Sigmoid colon (tissue), 7 donors: Measurements from ENCODE around the gene RNF26. TPM values are rescaled to one million over a fixed set of nuclear protein-coding genes. Genes with fewer than 3 reads are reported as not detected.

Experiments used
- DNase-seq: peaks from one replicate; pipeline ENCODE4 v3.0.0-alpha.2; 2019
- H3K27ac ChIP-seq, 4 donors: fragments of 200-600 bp; sonication (generic); one replicate each; pipeline ENCODE4 v1.5.1; 2016 to 2019; ENCODE audit warnings: mild to moderate bottlenecking in 1 of 4
- H3K27me3 ChIP-seq, 3 donors: fragments of 200-600 bp; sonication (generic); one replicate each; pipeline ENCODE4 v1.5.1; 2019; ENCODE audit warnings: mild to moderate bottlenecking in 1 of 3
- H3K36me3 ChIP-seq, 4 donors: fragments of 200-600 bp; sonication (generic); one replicate each; pipeline ENCODE4 v1.5.1; 2016 to 2019
- H3K4me1 ChIP-seq, 4 donors: fragments of 200-600 bp; sonication (generic); one replicate each; pipeline ENCODE4 v1.5.1; 2017 to 2019
- H3K4me3 ChIP-seq, 4 donors: fragments of 200-600 bp; sonication (generic); one replicate each; pipeline ENCODE4 v1.5.1; 2017 to 2019; ENCODE audit warnings: mild to moderate bottlenecking in 2 of 4, moderate library complexity in 1 of 4
- H3K9me3 ChIP-seq, 4 donors: fragments of 200-600 bp in 3 of 4; sonication (generic) in 3 of 4; one replicate each; pipeline versions ENCODE4 v1.5.1 to v1.6.1; 2013 to 2019
- EP300 ChIP-seq, 4 donors: sonication (generic); formaldehyde crosslinking; IDR thresholded peaks; one replicate each; pipeline ENCODE4 v1.6.1; 2017; ENCODE audit warnings: antibody characterized with exemption in 4 of 4
- POLR2A ChIP-seq, 2 donors: fragments of 450-650 bp; IDR thresholded peaks; one replicate each; pipeline ENCODE4 v1.6.1; 2016; ENCODE audit warnings: antibody characterized with exemption in 2 of 2, mild to moderate bottlenecking in 2 of 2, moderate library complexity in 2 of 2
- POLR2AphosphoS5 ChIP-seq, 4 donors: sonication (generic); formaldehyde crosslinking; IDR thresholded peaks; one replicate each; pipeline ENCODE4 v1.6.1; 2017; ENCODE audit warnings: antibody characterized with exemption in 4 of 4
- WGBS, 2 donors: extraction: QIAGEN DNeasy Blood & Tissue Kit; methylation state at CpG; one replicate each; pipeline ENCODE4 v1.1.7; 2013; 5-methylcytosine and 5-hydroxymethylcytosine counted together
- intact Hi-C: fragments of 100-400 bp; cut with DNase I; formaldehyde crosslinking; loops from one replicate; pipeline ENCODE4 v1.15.1; 2023
- polyA plus RNA-seq, 3 donors: library from polyadenylated mRNA; stranded (reverse); fragments of 200-250 nt; gene quantifications; one replicate each; pipeline ENCODE4 v1.2.3, GENCODE V29; 2013
- total RNA-seq, 4 donors: library from RNA; depleted of rRNA; stranded (reverse); fragments of >200 nt; gene quantifications; one replicate each; pipeline ENCODE4 v1.1.0, GENCODE V29; 2016
- TF ChIP-seq, protein P1 (sequence below), 4 experiments: fragments of 450-650 bp in 3 of 4; fragments of 200-600 bp in 1 of 4; IDR thresholded peaks; one replicate each; pipeline ENCODE4 v1.5.1; 2016 to 2019; ENCODE audit warnings: antibody characterized with exemption in 4 of 4, mild to moderate bottlenecking in 3 of 4, moderate library complexity in 2 of 4
- donor health status: healthy with polysubstance abuse.
- donor health status: Bipolar disorder and iron deficiency.
- donor health status: healthy.

RNF26 gene
- total and polyA plus RNA-seq, 7 donors: 6.2 to 26.1 (median 10.7) TPM

DNA sequence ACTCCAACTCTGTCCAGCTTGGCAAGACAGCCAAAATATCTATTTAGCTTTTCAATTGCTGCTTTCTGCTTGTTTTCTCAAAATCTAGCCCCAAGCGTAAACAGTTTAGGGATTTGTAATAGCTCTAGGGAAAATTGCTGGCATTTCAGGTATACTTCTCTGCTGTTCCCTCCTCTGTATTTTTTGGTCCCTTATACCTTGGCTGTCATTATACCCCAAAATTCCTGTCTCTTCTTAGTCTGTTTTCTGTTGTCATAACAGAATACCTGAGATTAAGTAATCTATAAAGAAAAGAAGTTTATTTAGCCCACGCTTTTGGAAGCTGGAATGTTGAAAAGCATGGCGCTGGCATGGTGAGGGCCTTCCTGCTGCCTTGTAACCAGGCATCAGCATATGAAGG, 40.9 kb upstream of the RNF26 start:
- no peak overlapping the region for H3K4me3 ChIP-seq
- TF ChIP-seq, protein P1, sequence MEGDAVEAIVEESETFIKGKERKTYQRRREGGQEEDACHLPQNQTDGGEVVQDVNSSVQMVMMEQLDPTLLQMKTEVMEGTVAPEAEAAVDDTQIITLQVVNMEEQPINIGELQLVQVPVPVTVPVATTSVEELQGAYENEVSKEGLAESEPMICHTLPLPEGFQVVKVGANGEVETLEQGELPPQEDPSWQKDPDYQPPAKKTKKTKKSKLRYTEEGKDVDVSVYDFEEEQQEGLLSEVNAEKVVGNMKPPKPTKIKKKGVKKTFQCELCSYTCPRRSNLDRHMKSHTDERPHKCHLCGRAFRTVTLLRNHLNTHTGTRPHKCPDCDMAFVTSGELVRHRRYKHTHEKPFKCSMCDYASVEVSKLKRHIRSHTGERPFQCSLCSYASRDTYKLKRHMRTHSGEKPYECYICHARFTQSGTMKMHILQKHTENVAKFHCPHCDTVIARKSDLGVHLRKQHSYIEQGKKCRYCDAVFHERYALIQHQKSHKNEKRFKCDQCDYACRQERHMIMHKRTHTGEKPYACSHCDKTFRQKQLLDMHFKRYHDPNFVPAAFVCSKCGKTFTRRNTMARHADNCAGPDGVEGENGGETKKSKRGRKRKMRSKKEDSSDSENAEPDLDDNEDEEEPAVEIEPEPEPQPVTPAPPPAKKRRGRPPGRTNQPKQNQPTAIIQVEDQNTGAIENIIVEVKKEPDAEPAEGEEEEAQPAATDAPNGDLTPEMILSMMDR (IDR thresholded peaks at IDR 0.05): no peak
- TF ChIP-seq POLR2A (IDR thresholded peaks at IDR 0.05): no peak
- TF ChIP-seq EP300 (IDR thresholded peaks at IDR 0.05): no peak
- no peak for TF ChIP-seq POLR2AphosphoS5 (IDR thresholded peaks at IDR 0.05)
- peaks cover 0 to 12% (median 11%) of the 10 kb centered on the region in 4 donors for H3K4me1 ChIP-seq
- DNase-seq: no peak
- H3K36me3 ChIP-seq: peaks cover 0 to 31% (median 12%) of the 10 kb centered on the region in 4 donors
- peaks cover 0 to 6% (median 2%) of the 10 kb centered on the region in 4 donors for H3K9me3 ChIP-seq
- WGBS, 2 donors: 98% methylated on average over 3 of the region's 3 CpGs
- no peaks in the 10 kb centered on the region for H3K27me3 ChIP-seq
- no peak overlapping the region for H3K27ac ChIP-seq
- intact Hi-C loops: no loop called here

GRCh38 chr11:119295178-119295577, 39.1 kb upstream of the RNF26 start:
- Histone ChIP-seq H3K36me3 (peaks cover 0 to 40% (median 12%) of the 10 kb centered on the region in 4 donors), H3K27me3 (no peaks in the 10 kb centered on the region), H3K9me3 (peaks cover 0 to 6% (median 2%) of the 10 kb centered on the region in 4 donors), H3K4me1 (peaks cover 0 to 29% (median 26%) of the 10 kb centered on the region in 4 donors), H3K27ac (no peak overlapping the region), H3K4me3 (no peak overlapping the region)
- no peak for DNase-seq
- TF ChIP-seq EP300 (IDR thresholded peaks at IDR 0.05) (no peak), POLR2AphosphoS5 (IDR thresholded peaks at IDR 0.05) (no peak), POLR2A (IDR thresholded peaks at IDR 0.05) (no peak)
- TF ChIP-seq, protein P1 (IDR thresholded peaks at IDR 0.05): no peak
- WGBS, 2 donors: 62 to 73% methylated on average over 3 of the region's 3 CpGs
- intact Hi-C loops: no loop called here

DNA sequence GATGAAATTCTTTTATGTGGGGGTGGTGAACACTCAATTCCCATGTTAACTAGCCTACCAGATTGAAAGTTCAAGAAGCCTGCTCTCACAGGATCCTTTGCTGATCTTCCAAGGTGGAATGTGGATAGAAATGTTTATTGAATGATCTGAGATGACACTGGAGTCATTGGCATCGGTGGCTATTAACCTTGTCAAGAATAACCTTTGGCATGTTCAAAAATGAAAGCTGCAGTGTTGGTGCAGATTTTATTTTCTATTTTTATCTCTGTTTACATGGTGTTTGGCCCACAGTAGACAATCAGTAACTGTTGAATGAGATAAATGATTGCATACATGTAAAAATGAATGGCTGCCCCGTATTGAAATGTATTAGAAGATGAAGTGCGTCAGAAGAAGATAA, 36.4 kb upstream of the RNF26 start:
- peaks cover 0 to 40% (median 36%) of the 10 kb centered on the region in 4 donors for H3K4me1 ChIP-seq
- 85 to 90% methylated on average over 3 of the region's 3 CpGs for WGBS, 2 donors
- H3K27me3 ChIP-seq: no peaks in the 10 kb centered on the region
- no peaks in the 10 kb centered on the region for H3K9me3 ChIP-seq
- TF ChIP-seq EP300 (IDR thresholded peaks at IDR 0.05): no peak
- TF ChIP-seq, protein P1 (IDR thresholded peaks at IDR 0.05): no peak
- TF ChIP-seq POLR2A (IDR thresholded peaks at IDR 0.05): no peak
- no peak for TF ChIP-seq POLR2AphosphoS5 (IDR thresholded peaks at IDR 0.05)
- H3K27ac ChIP-seq: peak overlapping the region; percentile 60 to 77 (median 73)
- H3K4me3 ChIP-seq: no peak overlapping the region
- no peak for DNase-seq
- peaks cover 0 to 54% (median 3%) of the 10 kb centered on the region in 4 donors for H3K36me3 ChIP-seq
- intact Hi-C loops: no loop called here

DNA sequence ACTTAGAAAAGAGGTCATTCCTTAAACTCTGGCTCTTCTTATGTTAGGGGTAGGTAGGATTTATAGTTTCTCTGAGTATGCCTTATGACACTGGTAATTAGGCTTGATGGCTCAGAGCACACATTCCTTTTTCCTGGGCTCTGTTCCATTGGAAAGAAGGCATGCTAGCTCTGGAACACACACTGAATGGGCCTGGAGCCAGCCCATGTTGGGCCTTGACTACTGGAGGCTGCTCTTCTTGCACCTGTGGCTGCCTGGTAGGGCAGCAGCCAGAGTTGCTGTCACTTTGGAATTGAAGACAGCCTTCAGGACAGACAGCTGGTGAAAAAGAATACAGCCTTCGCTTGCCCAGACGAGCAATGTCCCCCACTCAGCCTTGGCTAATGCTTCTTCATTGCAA, 35.6 kb upstream of the RNF26 start:
- Histone ChIP-seq H3K9me3 (no peaks in the 10 kb centered on the region), H3K27me3 (no peaks in the 10 kb centered on the region), H3K4me1 (peaks cover 0 to 40% (median 36%) of the 10 kb centered on the region in 4 donors), H3K4me3 (no peak overlapping the region), H3K27ac (peak overlapping the region; percentile 60 to 77 (median 73)), H3K36me3 (peaks cover 0 to 62% (median 8%) of the 10 kb centered on the region in 4 donors)
- peak; percentile 78 for DNase-seq
- intact Hi-C loops: no loop called here
- WGBS, 2 donors: 94 to 97% methylated on average over 2 of the region's 2 CpGs
- TF ChIP-seq POLR2A (IDR thresholded peaks at IDR 0.05) (no peak), POLR2AphosphoS5 (IDR thresholded peaks at IDR 0.05) (peak in 3 of 4 donors; percentile 55 to 64 (median 58))
- TF ChIP-seq, protein P1 (IDR thresholded peaks at IDR 0.05): no peak

GRCh38 chr11:119299416-119299815, 34.9 kb upstream of the RNF26 start:
- no peak for DNase-seq
- intact Hi-C loops: no loop called here
- Histone ChIP-seq H3K4me3 (no peak overlapping the region), H3K9me3 (no peaks in the 10 kb centered on the region), H3K4me1 (peaks cover 0 to 40% (median 36%) of the 10 kb centered on the region in 4 donors), H3K27ac (peak overlapping the region; percentile 3 to 77 (median 73)), H3K36me3 (peaks cover 0 to 64% (median 8%) of the 10 kb centered on the region in 4 donors), H3K27me3 (no peaks in the 10 kb centered on the region)
- 97 to 98% methylated on average over 9 of the region's 9 CpGs for WGBS, 2 donors
- no peak for TF ChIP-seq EP300 (IDR thresholded peaks at IDR 0.05)
- TF ChIP-seq, protein P1 (IDR thresholded peaks at IDR 0.05): no peak
- no peak for TF ChIP-seq POLR2AphosphoS5 (IDR thresholded peaks at IDR 0.05)
- no peak for TF ChIP-seq POLR2A (IDR thresholded peaks at IDR 0.05)
